Measurements from ENCODE around the gene MLPH. TPM values are rescaled to one million over a fixed set of nuclear protein-coding genes. Genes with fewer than 3 reads are reported as not detected.

The MLPH gene
- total RNA-seq, 2 donors from 2014 or later = not detected

DNA sequence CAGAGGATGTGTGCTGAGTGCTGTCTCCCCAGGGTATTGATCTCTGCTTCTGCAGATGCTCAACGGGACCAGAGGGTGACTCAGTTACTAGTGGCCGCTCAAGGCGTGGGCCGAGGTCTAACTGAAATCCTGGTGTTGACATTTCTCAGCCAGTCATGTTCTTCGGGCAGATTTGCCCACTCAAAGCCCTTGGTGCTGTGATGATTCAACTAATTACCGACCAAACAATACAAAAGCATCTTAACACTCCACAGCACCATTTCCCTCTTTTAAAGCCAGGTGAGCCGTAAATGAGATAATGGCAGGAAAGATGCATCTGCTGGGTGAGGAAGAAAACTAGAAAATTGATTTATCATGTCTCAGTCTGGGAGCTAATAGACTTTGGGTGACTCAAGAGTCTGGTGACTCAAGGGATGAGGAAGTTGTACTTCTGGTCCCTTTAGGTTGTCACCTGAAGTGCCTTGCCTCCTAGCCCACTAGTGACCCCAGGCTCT, 46.7 kb downstream of the MLPH start:
- peak; percentile 26 for DNase-seq (ENCODE audit: low spot score)
- Mint-ChIP-seq H3K27me3 (peaks cover under 1 to 6% of the 10 kb centered on the region in 2 donors), H3K9me3 (no peaks in the 10 kb centered on the region), H3K4me3 (no peak overlapping the region), H3K36me3 (no peaks in the 10 kb centered on the region), H3K27ac (no peak overlapping the region), H3K4me1 (ENCODE audit: low read depth in 2 of 2) (no peaks in the 10 kb centered on the region)
- no peak for ATAC-seq

GRCh38 chr2:237534380-237534779, 47.3 kb downstream of the MLPH start:
- Mint-ChIP-seq H3K4me3 (no peak overlapping the region), H3K27ac (no peak overlapping the region), H3K36me3 (no peaks in the 10 kb centered on the region), H3K4me1 (ENCODE audit: low read depth in 2 of 2) (no peaks in the 10 kb centered on the region), H3K9me3 (no peaks in the 10 kb centered on the region), H3K27me3 (peaks cover 0 to 6% of the 10 kb centered on the region in 2 donors)
- ATAC-seq (no peak), DNase-seq (ENCODE audit: low spot score) (no peak)

DNA sequence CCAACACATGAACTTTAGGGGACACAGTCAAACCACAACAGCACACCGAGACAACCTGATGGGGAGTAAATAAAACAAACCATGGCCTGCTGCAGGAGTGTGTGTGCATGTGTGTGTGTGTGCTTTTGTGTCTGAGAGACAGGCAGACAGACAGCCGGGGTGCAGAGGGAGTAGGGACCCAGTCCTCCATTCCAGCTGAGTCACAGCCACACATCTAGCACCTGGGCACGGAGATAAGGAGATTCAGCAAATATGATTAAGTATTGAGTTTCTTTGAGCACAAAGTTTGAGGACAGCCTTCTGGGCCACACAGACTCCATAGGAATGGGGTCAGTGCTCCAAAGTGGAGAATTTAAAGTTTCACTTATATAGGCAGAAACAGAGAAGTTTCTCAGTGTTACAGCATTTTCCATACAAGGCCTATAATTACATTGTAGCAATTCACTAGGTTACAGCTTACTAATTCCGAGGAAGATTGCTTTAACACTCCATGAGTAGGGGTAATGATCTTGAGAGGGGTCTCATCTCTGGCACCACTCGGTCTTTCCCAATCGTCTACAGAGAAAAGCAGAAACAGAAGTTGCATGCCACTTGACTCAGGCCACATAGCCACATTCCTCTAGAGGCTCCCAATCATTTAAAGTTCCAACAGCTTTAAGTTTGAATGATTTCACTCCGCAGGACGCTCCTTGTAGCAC, 48.5 kb downstream of the MLPH start:
- Mint-ChIP-seq H3K4me3 (no peak overlapping the region), H3K9me3 (no peaks in the 10 kb centered on the region), H3K27ac (no peak overlapping the region), H3K27me3 (peaks cover 0 to 6% of the 10 kb centered on the region in 2 donors), H3K4me1 (ENCODE audit: low read depth in 2 of 2) (no peaks in the 10 kb centered on the region), H3K36me3 (no peaks in the 10 kb centered on the region)
- peak; percentile 10 for DNase-seq (ENCODE audit: low spot score)
- no peak for ATAC-seq

GRCh38 chr2:237536083-237536415, 49.0 kb downstream of the MLPH start:
- Mint-ChIP-seq H3K36me3 (no peaks in the 10 kb centered on the region), H3K27ac (no peak overlapping the region), H3K27me3 (peaks cover 0 to 6% of the 10 kb centered on the region in 2 donors), H3K9me3 (no peaks in the 10 kb centered on the region), H3K4me3 (no peak overlapping the region), H3K4me1 (ENCODE audit: low read depth in 2 of 2) (no peaks in the 10 kb centered on the region)
- ATAC-seq (no peak), DNase-seq (ENCODE audit: low spot score) (peak; percentile 53)

DNA sequence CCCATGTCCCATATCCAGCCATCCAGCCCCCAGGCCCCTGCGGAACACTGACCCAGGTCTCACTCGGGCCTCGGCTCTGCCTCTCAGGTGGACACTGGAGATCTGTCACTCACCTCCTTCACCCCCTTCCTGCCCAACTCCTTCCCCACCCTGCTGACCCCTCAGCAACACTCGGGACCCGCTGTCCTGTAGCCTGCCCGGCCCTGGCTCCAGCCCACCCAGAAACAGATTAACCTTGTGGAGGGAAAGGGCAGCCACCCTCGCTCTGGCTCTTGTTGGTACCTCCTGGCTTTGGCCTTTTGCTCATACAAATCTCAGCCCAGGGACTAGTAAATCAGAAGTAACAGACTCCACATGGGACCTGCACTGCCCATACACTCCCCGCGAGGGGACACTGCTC, 49.6 kb downstream of the MLPH start:
- no peaks in the 10 kb centered on the region for H3K9me3 Mint-ChIP-seq
- H3K27me3 Mint-ChIP-seq = peaks cover 0 to 6% of the 10 kb centered on the region in 2 donors
- H3K36me3 Mint-ChIP-seq = no peaks in the 10 kb centered on the region
- no peak overlapping the region for H3K27ac Mint-ChIP-seq
- no peak overlapping the region for H3K4me3 Mint-ChIP-seq
- no peak for ATAC-seq
- peak; percentile 20 for DNase-seq (ENCODE audit: low spot score)
- no peaks in the 10 kb centered on the region for H3K4me1 Mint-ChIP-seq (ENCODE audit: low read depth in 2 of 2)

DNA sequence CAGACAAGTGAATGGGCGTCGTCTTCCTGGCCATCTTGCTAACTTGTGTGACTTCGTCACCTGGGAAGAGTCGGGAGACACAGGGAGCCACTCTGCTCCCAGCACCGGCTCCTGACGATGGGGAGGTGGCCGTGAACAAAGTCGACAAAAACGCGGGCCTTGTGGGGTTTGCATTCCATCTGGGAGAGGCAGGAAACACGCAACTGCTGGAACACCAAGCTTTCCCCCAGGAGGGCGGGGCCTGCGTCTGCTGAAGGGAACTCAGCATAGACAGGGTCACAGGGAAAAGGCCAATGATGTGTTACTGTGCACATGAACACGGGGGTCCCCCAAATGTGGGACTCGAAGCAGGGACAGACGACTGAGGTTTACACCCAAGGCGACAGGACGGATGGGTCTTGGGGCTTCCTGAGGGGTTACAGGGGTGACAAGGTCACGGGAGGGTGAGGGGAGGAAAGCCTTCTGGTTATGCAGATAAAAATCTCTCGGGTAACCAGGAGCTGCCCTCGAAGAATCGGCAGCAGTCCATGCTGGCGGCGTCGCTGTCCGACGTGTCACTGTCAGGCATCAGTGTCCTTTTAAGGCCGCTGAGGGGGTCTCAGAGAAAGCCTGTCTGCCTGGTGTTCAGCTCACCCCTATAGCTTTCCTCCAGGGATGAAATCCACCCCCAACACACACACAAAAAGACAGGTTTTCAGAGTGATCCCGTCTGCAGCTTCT, 51.1 kb downstream of the MLPH start:
- Mint-ChIP-seq H3K4me1 (ENCODE audit: low read depth in 2 of 2) (no peaks in the 10 kb centered on the region), H3K27ac (no peak overlapping the region), H3K27me3 (peaks cover 0 to 6% of the 10 kb centered on the region in 2 donors), H3K36me3 (no peaks in the 10 kb centered on the region), H3K4me3 (no peak overlapping the region), H3K9me3 (no peaks in the 10 kb centered on the region)
- ATAC-seq (no peak), DNase-seq (ENCODE audit: low spot score) (peak; percentile 52)

DNA sequence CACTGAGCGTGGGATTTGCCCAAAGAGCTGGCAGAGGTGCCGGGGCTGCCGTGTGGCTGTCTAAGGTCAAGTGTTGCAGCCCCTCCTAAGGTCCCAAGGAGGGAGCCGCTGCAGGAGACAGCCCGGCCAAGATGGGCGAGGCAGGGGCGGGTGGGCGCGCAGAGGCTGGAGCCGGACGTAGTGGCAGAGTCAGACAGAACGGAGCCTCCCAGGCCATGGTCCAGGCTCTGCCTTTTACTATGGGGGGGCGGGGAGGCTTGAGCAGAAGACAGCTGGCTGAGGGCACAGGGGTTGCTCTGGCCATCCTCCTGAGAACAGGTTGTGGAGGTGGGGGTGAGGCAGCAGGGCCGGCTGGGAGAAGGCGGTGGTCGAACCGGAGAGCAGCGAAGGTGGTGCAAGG, 51.9 kb downstream of the MLPH start:
- no peak for ATAC-seq

GRCh38 chr2:237539681-237540080, 52.6 kb downstream of the MLPH start:
- Mint-ChIP-seq H3K36me3 (no peaks in the 10 kb centered on the region), H3K4me1 (ENCODE audit: low read depth in 2 of 2) (no peaks in the 10 kb centered on the region), H3K9me3 (no peaks in the 10 kb centered on the region), H3K27ac (no peak overlapping the region), H3K27me3 (peaks cover 0 to 6% of the 10 kb centered on the region in 2 donors), H3K4me3 (no peak overlapping the region)
- DNase-seq (ENCODE audit: low spot score) = peak; percentile 26
- no peak for ATAC-seq

More for the DNA sequence above, 51.9 kb downstream of the MLPH start:
- DNase-seq (ENCODE audit: low spot score) = peak; percentile 10
- H3K27me3 Mint-ChIP-seq = peaks cover 0 to 6% of the 10 kb centered on the region in 2 donors
- no peaks in the 10 kb centered on the region for H3K9me3 Mint-ChIP-seq
- no peak overlapping the region for H3K4me3 Mint-ChIP-seq
- H3K36me3 Mint-ChIP-seq = no peaks in the 10 kb centered on the region
- H3K27ac Mint-ChIP-seq = no peak overlapping the region
- H3K4me1 Mint-ChIP-seq (ENCODE audit: low read depth in 2 of 2) = no peaks in the 10 kb centered on the region

- Mint-ChIP-seq H3K27me3 (peaks cover 0 to 6% of the 10 kb centered on the region in 2 donors), H3K36me3 (no peaks in the 10 kb centered on the region), H3K4me1 (ENCODE audit: low read depth in 2 of 2) (no peaks in the 10 kb centered on the region), H3K27ac (no peak overlapping the region), H3K4me3 (no peak overlapping the region), H3K9me3 (no peaks in the 10 kb centered on the region)
- DNase-seq (ENCODE audit: low spot score) (peak; percentile 52), ATAC-seq (no peak)
These were observed 53.2 kb downstream of the MLPH start for GRCh38 chr2:237540223-237540775.

GRCh38 chr2:237540823-237541222, 53.8 kb downstream of the MLPH start:
- no peak overlapping the region for H3K4me3 Mint-ChIP-seq
- no peak for ATAC-seq
- no peak overlapping the region for H3K27ac Mint-ChIP-seq
- H3K9me3 Mint-ChIP-seq = no peaks in the 10 kb centered on the region
- no peaks in the 10 kb centered on the region for H3K4me1 Mint-ChIP-seq (ENCODE audit: low read depth in 2 of 2)
- DNase-seq (ENCODE audit: low spot score) = peak; percentile 6
- no peaks in the 10 kb centered on the region for H3K36me3 Mint-ChIP-seq
- H3K27me3 Mint-ChIP-seq = peaks cover 0 to 6% of the 10 kb centered on the region in 2 donors

DNA sequence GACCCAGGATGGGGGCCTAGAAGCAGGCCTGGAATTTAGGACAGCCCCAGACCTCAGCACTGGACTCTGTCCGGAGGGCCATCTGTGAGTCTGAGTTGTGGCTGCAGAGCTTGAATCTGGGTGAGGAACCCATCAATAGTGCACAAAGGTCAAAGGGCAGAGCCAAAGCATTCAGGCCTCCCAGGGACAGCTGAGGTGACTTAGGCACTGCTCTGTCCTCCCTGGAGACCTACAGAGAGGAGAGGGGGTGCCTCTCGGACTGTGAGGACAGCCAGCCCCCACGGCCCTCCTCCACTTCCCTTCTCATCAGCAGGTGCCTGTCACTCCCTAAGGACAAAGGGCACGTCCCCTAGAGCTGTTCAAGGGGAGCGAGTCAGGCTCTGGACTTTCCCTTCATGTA, 54.2 kb downstream of the MLPH start:
- H3K36me3 Mint-ChIP-seq = no peaks in the 10 kb centered on the region
- H3K4me1 Mint-ChIP-seq (ENCODE audit: low read depth in 2 of 2) = no peaks in the 10 kb centered on the region
- H3K4me3 Mint-ChIP-seq = no peak overlapping the region
- no peaks in the 10 kb centered on the region for H3K9me3 Mint-ChIP-seq
- no peak overlapping the region for H3K27ac Mint-ChIP-seq
- ATAC-seq = no peak
- H3K27me3 Mint-ChIP-seq = peaks cover 0 to 6% of the 10 kb centered on the region in 2 donors
- DNase-seq (ENCODE audit: low spot score) = peak; percentile 57

DNA sequence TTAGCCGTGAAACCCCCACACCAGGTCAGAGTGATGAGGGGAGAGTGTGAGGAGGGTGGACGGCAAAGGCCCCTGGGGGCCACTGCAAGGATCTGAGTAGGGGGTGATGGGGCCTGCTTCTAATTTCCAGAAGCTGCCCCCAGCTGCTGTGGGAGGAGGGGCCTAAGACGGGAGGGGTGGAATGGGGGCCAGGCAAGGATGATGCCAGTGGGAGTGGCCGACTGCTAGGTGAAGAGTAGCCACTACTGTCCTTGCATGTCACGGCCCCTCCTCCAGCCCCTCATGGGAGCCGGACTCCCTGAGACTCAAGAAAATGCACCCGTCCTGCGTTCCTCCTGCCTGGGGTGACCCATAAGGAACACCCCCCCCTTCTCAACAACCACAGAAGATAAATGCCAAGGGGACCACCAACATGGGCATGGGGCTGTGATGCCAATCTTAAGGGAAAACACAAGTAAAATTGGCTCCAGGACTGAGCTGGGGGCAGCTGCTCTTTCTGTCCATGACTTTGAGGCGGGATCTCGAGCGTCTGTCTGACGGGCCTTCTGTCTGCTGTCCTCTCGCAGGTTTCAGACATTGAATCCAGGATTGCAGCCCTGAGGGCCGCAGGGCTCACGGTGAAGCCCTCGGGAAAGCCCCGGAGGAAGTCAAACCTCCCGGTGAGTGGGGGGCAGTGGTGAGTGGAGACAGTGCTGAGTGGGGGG, 55.1 kb downstream of the MLPH start:
- Mint-ChIP-seq H3K4me1 (ENCODE audit: low read depth in 2 of 2) (no peaks in the 10 kb centered on the region), H3K27ac (no peak overlapping the region), H3K27me3 (peaks cover 0 to 4% of the 10 kb centered on the region in 2 donors), H3K36me3 (no peaks in the 10 kb centered on the region), H3K4me3 (no peak overlapping the region), H3K9me3 (no peaks in the 10 kb centered on the region)
- DNase-seq (ENCODE audit: low spot score) = peak; percentile 46
- ATAC-seq = no peak

DNA sequence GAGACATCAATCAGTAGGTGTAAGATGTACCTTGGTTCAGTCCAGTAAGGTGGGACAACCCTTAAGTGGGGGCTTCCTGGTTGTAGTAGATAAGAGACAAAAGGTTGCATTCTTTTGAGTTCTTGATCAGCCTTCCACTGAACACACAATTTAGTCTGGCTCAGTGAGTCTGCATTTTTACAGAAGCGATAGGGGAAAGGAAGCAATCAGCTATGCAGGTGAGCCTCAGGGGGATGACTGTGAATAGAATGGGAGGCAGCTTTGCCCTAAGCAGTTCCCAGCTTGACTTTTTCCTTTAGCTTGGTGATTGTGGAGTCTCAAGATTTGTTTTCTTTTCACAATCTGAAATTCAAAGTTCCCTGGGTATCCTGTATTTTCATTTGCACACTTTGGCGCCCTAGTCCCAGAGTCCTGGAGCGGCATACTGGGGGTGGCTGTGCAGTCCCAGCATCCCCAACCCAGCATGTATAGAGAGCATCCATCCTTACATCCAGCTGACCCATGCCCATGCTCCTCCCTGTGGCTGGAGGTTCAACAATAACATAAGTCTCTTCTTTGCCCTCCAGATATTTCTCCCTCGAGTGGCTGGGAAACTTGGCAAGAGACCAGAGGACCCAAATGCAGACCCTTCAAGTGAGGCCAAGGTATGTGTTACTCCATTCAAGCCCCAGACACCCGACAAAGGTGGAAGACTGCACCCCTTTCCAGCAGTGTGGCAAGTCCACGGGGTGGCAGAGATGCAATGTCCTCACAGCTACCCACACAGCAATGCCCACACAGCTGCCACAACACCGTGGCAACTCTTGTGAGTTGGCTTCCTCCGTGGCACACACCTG, 59.2 kb downstream of the MLPH start:
- H3K27ac Mint-ChIP-seq = no peak overlapping the region
- no peaks in the 10 kb centered on the region for H3K27me3 Mint-ChIP-seq
- H3K36me3 Mint-ChIP-seq = no peaks in the 10 kb centered on the region
- ATAC-seq = peak; percentile 37 to 38
- DNase-seq (ENCODE audit: low spot score) = peak; percentile 31
- H3K9me3 Mint-ChIP-seq = no peaks in the 10 kb centered on the region
- H3K4me3 Mint-ChIP-seq = no peak overlapping the region
- H3K4me1 Mint-ChIP-seq (ENCODE audit: low read depth in 2 of 2) = no peaks in the 10 kb centered on the region

Data from natural killer cell treated with Interleukin-12 subunit alpha and Interleukin-12 subunit beta and Interleukin-15 and Interleukin-18, amount 100 ng/mL, for 72 hours (primary cell).